K562 (cell line): ENCODE results near the gene GNG3.

Experiments
- CC2D1A ChIP-seq: fragments of 450-650 bp; IDR thresholded peaks from 2 replicates; pipeline ENCODE4 v1.6.1; 2017; ENCODE audit warnings: mild to moderate bottlenecking
- KAT7 ChIP-seq: sonication (generic); formaldehyde crosslinking; IDR thresholded peaks from 2 replicates; pipeline ENCODE4 v1.8.0; 2022; ENCODE audit warnings: missing genetic modification reagents, mild to moderate bottlenecking, borderline replicate concordance
- KLF16 ChIP-seq: IDR thresholded peaks from 2 replicates; pipeline ENCODE4 v1.6.1; 2016; ENCODE audit warnings: antibody characterized with exemption
- POLR2A ChIP-seq: fragments of 450-650 bp; conservative IDR thresholded peaks from 2 replicates; pipeline ENCODE4 v1.6.1; 2016
- SMAD3 ChIP-seq: fragments of 450-650 bp; formaldehyde crosslinking; conservative IDR thresholded peaks from 2 replicates; pipeline ENCODE4 v1.4.0; 2020; ENCODE audit warnings: mild to moderate bottlenecking
- TCF7 ChIP-seq: sonication (generic); IDR thresholded peaks from 2 replicates; pipeline ENCODE4 v1.6.1; 2016; ENCODE audit warnings: antibody characterized with exemption, borderline replicate concordance
- TF ChIP-seq, protein P1 (sequence below): sonication (generic); formaldehyde crosslinking; IDR thresholded peaks from 2 replicates; pipeline ENCODE4 v1.9.0; 2022; ENCODE audit warnings: mild to moderate bottlenecking, missing genetic modification reagents
- TF ChIP-seq, protein P2 (sequence below): fragments of 250-450 bp; sonication (Bioruptor Pico); IDR thresholded peaks from 2 replicates; pipeline ENCODE4 v1.5.0; 2020; ENCODE audit warnings: mild to moderate bottlenecking
- TF ChIP-seq, protein P3 (sequence below), 3 experiments: IDR thresholded peaks in 2 of 3; conservative IDR thresholded peaks in 1 of 3; 2 replicates each; pipeline ENCODE4 v1.5.1; 2011 to 2012; ENCODE audit warnings: low read length in 3 of 3, mild to moderate bottlenecking in 3 of 3, control low read depth in 2 of 3, improper control_type of control experiment in 1 of 3, inconsistent platforms in 1 of 3, low read depth in 1 of 3, mixed read lengths in 1 of 3, moderate library complexity in 1 of 3; ENCODE audit not compliant: insufficient read depth in 2 of 3
- TF ChIP-seq, protein P4 (sequence below): sonication (generic); formaldehyde crosslinking; IDR thresholded peaks from 2 replicates; pipeline ENCODE4 v1.5.0; 2020; ENCODE audit warnings: missing genetic modification reagents
- TF ChIP-seq, protein P5 (sequence below): sonication (generic); formaldehyde crosslinking; IDR thresholded peaks from 2 replicates; pipeline ENCODE4 v1.8.1; 2023; ENCODE audit warnings: mild to moderate bottlenecking, missing genetic modification reagents

DNA sequence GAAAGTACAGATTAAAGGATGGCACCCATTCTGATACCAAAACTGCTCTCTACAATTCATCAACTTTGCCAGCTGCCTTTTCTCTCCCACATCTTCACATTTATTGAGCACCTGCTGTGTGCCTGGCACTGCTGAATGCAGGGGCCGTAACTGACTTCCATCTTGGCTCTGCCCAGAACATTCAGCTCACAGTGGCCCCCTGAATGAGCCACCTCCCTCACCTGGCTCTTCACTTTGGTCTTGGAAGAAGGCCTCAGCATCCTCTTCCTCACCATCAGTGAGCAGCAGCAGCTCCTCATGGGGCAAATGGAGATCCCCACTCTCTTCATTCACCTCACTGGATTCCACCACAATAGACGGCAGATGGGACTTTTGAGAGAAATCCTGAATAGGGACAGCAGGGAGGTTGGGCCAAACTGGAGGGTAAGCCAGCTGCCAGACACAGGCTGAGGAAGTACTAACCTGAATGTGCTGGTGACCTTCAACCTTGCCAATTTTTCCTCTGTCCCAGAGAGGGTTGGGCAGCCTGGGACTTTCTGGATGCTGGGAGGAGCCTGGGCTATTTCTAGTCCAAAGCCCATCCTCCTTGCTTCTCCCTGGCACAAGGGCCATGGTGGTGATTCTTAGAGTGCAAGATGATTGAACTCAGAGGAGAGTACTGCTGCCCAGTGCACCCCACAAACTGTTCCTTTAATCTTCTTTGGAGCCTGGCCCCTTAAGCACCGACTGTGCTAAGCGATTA is 37.9 kb upstream of the GNG3 start:
- TF ChIP-seq CC2D1A (no peak), KAT7 (no peak), TCF7 (no peak), KLF16 (no peak), POLR2A (no peak; the same call in none of the 2 replicates), SMAD3 (CRISPR knock-in tag) (no peak)
- TF ChIP-seq, protein P1, sequence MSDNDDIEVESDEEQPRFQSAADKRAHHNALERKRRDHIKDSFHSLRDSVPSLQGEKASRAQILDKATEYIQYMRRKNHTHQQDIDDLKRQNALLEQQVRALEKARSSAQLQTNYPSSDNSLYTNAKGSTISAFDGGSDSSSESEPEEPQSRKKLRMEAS: no peak
- TF ChIP-seq, protein P2, sequence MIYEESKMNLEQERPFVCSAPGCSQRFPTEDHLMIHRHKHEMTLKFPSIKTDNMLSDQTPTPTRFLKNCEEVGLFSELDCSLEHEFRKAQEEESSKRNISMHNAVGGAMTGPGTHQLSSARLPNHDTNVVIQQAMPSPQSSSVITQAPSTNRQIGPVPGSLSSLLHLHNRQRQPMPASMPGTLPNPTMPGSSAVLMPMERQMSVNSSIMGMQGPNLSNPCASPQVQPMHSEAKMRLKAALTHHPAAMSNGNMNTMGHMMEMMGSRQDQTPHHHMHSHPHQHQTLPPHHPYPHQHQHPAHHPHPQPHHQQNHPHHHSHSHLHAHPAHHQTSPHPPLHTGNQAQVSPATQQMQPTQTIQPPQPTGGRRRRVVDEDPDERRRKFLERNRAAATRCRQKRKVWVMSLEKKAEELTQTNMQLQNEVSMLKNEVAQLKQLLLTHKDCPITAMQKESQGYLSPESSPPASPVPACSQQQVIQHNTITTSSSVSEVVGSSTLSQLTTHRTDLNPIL (CRISPR knock-in tag): no peak
- TF ChIP-seq, protein P3, sequence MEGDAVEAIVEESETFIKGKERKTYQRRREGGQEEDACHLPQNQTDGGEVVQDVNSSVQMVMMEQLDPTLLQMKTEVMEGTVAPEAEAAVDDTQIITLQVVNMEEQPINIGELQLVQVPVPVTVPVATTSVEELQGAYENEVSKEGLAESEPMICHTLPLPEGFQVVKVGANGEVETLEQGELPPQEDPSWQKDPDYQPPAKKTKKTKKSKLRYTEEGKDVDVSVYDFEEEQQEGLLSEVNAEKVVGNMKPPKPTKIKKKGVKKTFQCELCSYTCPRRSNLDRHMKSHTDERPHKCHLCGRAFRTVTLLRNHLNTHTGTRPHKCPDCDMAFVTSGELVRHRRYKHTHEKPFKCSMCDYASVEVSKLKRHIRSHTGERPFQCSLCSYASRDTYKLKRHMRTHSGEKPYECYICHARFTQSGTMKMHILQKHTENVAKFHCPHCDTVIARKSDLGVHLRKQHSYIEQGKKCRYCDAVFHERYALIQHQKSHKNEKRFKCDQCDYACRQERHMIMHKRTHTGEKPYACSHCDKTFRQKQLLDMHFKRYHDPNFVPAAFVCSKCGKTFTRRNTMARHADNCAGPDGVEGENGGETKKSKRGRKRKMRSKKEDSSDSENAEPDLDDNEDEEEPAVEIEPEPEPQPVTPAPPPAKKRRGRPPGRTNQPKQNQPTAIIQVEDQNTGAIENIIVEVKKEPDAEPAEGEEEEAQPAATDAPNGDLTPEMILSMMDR (IDR thresholded peaks at IDR 0.05 in 2 of 3, conservative IDR thresholded peaks at IDR 0.05 in 1 of 3; ENCODE audit: insufficient read depth in 2 of 3, low read depth in 1 of 3, low read length in 3 of 3): no peak
- TF ChIP-seq, protein P4, sequence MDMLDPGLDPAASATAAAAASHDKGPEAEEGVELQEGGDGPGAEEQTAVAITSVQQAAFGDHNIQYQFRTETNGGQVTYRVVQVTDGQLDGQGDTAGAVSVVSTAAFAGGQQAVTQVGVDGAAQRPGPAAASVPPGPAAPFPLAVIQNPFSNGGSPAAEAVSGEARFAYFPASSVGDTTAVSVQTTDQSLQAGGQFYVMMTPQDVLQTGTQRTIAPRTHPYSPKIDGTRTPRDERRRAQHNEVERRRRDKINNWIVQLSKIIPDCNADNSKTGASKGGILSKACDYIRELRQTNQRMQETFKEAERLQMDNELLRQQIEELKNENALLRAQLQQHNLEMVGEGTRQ (CRISPR knock-in tag): no peak
- TF ChIP-seq, protein P5, sequence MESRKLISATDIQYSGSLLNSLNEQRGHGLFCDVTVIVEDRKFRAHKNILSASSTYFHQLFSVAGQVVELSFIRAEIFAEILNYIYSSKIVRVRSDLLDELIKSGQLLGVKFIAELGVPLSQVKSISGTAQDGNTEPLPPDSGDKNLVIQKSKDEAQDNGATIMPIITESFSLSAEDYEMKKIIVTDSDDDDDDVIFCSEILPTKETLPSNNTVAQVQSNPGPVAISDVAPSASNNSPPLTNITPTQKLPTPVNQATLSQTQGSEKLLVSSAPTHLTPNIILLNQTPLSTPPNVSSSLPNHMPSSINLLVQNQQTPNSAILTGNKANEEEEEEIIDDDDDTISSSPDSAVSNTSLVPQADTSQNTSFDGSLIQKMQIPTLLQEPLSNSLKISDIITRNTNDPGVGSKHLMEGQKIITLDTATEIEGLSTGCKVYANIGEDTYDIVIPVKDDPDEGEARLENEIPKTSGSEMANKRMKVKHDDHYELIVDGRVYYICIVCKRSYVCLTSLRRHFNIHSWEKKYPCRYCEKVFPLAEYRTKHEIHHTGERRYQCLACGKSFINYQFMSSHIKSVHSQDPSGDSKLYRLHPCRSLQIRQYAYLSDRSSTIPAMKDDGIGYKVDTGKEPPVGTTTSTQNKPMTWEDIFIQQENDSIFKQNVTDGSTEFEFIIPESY (CRISPR knock-in tag): no peak
